ENCODE data around the gene S100A7A.
A peak's percentile ranks its signal among the peaks of the same experiment; 100 is the strongest.
"Not testable (repeated sequence)": the region's sequence is repeated elsewhere in the genome, so short reads cannot be mapped to it uniquely, and the experiment has no call there.

S100A7A gene

GRCh38 chr1:153401461-153401860 is 14.9 kb upstream of the S100A7A start:
- H3K4me1 Mint-ChIP-seq, result no peaks in the 10 kb centered on the region
- DNase-seq, result no peak
- no peak for TF ChIP-seq CTCF (IDR thresholded peaks at IDR 0.05)
- H3K27me3 Mint-ChIP-seq (ENCODE audit: low read depth, poor library complexity), result peaks cover 13% of the 10 kb centered on the region
- H3K4me3 Mint-ChIP-seq, result no peak overlapping the region
- no peak overlapping the region for H3K27ac Mint-ChIP-seq
- no peaks in the 10 kb centered on the region for H3K36me3 Mint-ChIP-seq (ENCODE audit: low read depth)
- peaks cover 20% of the 10 kb centered on the region for H3K9me3 Mint-ChIP-seq

DNA sequence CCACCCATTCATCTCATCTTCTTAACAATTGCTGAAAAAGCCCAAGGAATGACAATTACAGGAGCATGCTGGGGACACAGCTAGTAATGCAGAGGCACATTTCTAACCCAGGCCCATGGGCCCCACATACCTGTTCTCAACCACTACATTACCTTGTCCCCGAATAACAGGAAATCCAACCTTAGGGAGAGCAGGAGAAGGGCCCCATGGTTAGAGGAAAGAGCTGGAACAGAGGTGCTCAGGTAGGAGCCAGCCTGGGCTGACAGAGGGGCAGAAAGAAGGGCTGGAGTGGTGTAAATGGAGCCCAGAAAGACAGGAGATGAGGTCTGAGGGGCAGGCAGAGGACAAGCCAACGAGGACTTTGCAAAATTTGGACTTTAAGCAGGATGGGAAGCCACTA is 14.1 kb upstream of the S100A7A start:
- Mint-ChIP-seq H3K9me3 (peaks cover 27% of the 10 kb centered on the region), H3K4me1 (no peaks in the 10 kb centered on the region), H3K27me3 (ENCODE audit: low read depth, poor library complexity) (peaks cover 13% of the 10 kb centered on the region), H3K4me3 (no peak overlapping the region), H3K36me3 (ENCODE audit: low read depth) (no peaks in the 10 kb centered on the region), H3K27ac (no peak overlapping the region)
- no peak for TF ChIP-seq CTCF (IDR thresholded peaks at IDR 0.05)
- DNase-seq, result no peak

GRCh38 chr1:153403421-153404085 is 12.8 kb upstream of the S100A7A start:
- H3K27ac Mint-ChIP-seq, result no peak overlapping the region
- DNase-seq, result no peak
- peaks cover 11% of the 10 kb centered on the region for H3K27me3 Mint-ChIP-seq (ENCODE audit: low read depth, poor library complexity)
- H3K9me3 Mint-ChIP-seq, result peaks cover 27% of the 10 kb centered on the region
- H3K4me1 Mint-ChIP-seq, result no peaks in the 10 kb centered on the region
- H3K4me3 Mint-ChIP-seq, result no peak overlapping the region
- TF ChIP-seq CTCF (IDR thresholded peaks at IDR 0.05), result no peak
- H3K36me3 Mint-ChIP-seq (ENCODE audit: low read depth), result no peaks in the 10 kb centered on the region

GRCh38 chr1:153404086-153404635 is 12.2 kb upstream of the S100A7A start:
- no peaks in the 10 kb centered on the region for H3K36me3 Mint-ChIP-seq (ENCODE audit: low read depth)
- no peak overlapping the region for H3K27ac Mint-ChIP-seq
- TF ChIP-seq CTCF (IDR thresholded peaks at IDR 0.05), result no peak
- H3K27me3 Mint-ChIP-seq (ENCODE audit: low read depth, poor library complexity), result peaks cover 10% of the 10 kb centered on the region
- no peak overlapping the region for H3K4me3 Mint-ChIP-seq
- no peak for DNase-seq
- H3K4me1 Mint-ChIP-seq, result no peaks in the 10 kb centered on the region
- peaks cover 27% of the 10 kb centered on the region for H3K9me3 Mint-ChIP-seq

DNA sequence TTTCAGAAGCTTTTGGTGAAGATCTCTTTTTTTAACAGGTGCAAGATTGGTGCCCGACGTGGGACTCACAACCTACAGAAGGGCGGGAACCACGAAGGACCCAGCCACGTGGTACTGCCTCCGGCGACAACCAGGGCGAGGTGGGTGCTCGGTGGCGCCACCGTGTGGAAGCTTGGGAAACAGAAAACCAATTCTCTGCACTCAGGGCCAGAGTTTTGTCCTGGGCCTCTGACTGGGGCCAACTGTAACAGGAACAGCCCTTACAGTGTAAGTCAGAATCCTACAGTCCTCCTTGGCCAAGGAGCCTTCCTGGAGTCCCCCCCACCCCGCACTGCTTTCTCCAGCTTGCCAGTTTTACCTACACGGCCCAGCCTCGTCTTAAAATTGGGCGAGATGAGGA is 11.6 kb upstream of the S100A7A start:
- H3K36me3 Mint-ChIP-seq (ENCODE audit: low read depth), result no peaks in the 10 kb centered on the region
- no peak overlapping the region for H3K27ac Mint-ChIP-seq
- H3K4me3 Mint-ChIP-seq, result no peak overlapping the region
- peak; percentile 11 for TF ChIP-seq CTCF (IDR thresholded peaks at IDR 0.05)
- peak; percentile 28 for DNase-seq
- H3K27me3 Mint-ChIP-seq (ENCODE audit: low read depth, poor library complexity), result peaks cover 14% of the 10 kb centered on the region
- peaks cover 27% of the 10 kb centered on the region for H3K9me3 Mint-ChIP-seq
- no peaks in the 10 kb centered on the region for H3K4me1 Mint-ChIP-seq

GRCh38 chr1:153405825-153406599 is 10.3 kb upstream of the S100A7A start:
- not testable (repeated sequence) for H3K4me1 Mint-ChIP-seq; H3K36me3 Mint-ChIP-seq (ENCODE audit: low read depth); H3K4me3 Mint-ChIP-seq; H3K27ac Mint-ChIP-seq; DNase-seq
- Mint-ChIP-seq H3K27me3 (ENCODE audit: low read depth, poor library complexity) (peaks cover 17% of the 10 kb centered on the region), H3K9me3 (peaks cover 31% of the 10 kb centered on the region)

GRCh38 chr1:153407274-153407673 is 9.0 kb upstream of the S100A7A start:
- not testable (repeated sequence) for DNase-seq; H3K4me3 Mint-ChIP-seq; H3K4me1 Mint-ChIP-seq; H3K27ac Mint-ChIP-seq; H3K36me3 Mint-ChIP-seq (ENCODE audit: low read depth)
- Mint-ChIP-seq H3K9me3 (peaks cover 35% of the 10 kb centered on the region), H3K27me3 (ENCODE audit: low read depth, poor library complexity) (peaks cover 23% of the 10 kb centered on the region)

DNA sequence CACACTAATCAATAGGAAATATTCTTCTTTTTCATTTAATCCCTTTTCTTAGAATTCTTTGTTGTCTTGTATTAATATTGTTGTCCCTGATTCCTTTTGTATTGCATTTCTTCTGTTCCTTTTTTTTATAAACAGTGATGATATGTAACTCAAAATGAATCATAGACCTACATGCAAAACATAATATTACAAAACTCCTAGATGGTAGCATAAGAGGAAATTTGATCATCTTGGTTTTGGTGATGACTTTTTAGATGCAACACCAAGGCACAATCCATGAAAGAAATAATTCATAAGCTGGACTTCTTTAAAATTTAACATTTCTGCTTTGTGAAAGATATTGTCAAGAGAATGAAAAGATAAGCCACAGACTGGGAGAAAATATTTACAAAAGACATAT is 2.4 kb upstream of the S100A7A start:
- not testable (repeated sequence) for H3K4me1 Mint-ChIP-seq; H3K36me3 Mint-ChIP-seq (ENCODE audit: low read depth); H3K27ac Mint-ChIP-seq; DNase-seq; H3K4me3 Mint-ChIP-seq
- peaks cover 33% of the 10 kb centered on the region for H3K27me3 Mint-ChIP-seq (ENCODE audit: low read depth, poor library complexity)
- peaks cover 24% of the 10 kb centered on the region for H3K9me3 Mint-ChIP-seq

Measured in nephron progenitor cell (in vitro differentiated cells).